GM20000 (cell line): ENCODE measurements around the gene NDUFB6.
A peak's percentile ranks its signal among the peaks of the same experiment; 100 is the strongest.
"Not testable (repeated sequence)": the region's sequence is repeated elsewhere in the genome, so short reads cannot be mapped to it uniquely, and the experiment has no call there.

Experiments
- DNase-seq: peaks from one replicate; pipeline ENCODE4 v3.0.0; 2012; ENCODE audit warnings: low spot score
- CTCF ChIP-seq: IDR thresholded peaks from 2 replicates; pipeline ENCODE4 v1.5.1; 2012; ENCODE audit warnings: mild to moderate bottlenecking, control low read depth; ENCODE audit errors: extremely low read depth, missing control alignments

The NDUFB6 gene

GRCh38 chr9:32526041-32526706 lies 46.8 kb downstream of the NDUFB6 start, which contains the start of gene RIGI:
Gene RIGI (minus strand): TSS chr9:32526196. CDS start chr9:32526166, 30 bp downstream.
- peak; percentile 44 for DNase-seq
- TF ChIP-seq CTCF: no peak

- no peak for TF ChIP-seq CTCF
Measured at GRCh38 chr9:32525709-32526030, 47.3 kb downstream of the NDUFB6 start.

GRCh38 chr9:32524892-32525708 lies 47.9 kb downstream of the NDUFB6 start:
- no peak for DNase-seq
- no peak for TF ChIP-seq CTCF

More at GRCh38 chr9:32525709-32526030, 47.3 kb downstream of the NDUFB6 start:
- peak; percentile 9 for DNase-seq

DNA sequence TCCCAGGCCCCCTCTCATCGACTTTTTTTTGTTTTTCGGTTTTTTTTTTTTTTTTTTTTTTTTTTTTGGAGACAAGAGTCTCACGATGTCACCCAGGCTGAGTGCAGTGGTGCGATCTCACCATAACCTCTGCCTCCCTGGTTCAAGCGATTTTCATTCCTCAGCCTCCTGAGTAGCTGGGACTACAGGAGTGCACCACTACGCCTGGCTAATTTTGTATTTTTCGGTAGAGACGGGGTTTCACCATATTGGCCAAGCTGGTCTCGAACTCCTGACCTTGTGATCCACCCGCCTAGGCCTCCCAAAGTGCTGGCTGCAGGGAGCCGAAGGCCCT lies 48.4 kb downstream of the NDUFB6 start:
- DNase-seq: not testable (repeated sequence)

GRCh38 chr9:32523910-32524309 lies 49.0 kb downstream of the NDUFB6 start:
- no peak for TF ChIP-seq CTCF
- DNase-seq: no peak

- no peak for DNase-seq
- TF ChIP-seq CTCF: no peak
Measured at GRCh38 chr9:32518276-32518675, 54.7 kb downstream of the NDUFB6 start.

DNA sequence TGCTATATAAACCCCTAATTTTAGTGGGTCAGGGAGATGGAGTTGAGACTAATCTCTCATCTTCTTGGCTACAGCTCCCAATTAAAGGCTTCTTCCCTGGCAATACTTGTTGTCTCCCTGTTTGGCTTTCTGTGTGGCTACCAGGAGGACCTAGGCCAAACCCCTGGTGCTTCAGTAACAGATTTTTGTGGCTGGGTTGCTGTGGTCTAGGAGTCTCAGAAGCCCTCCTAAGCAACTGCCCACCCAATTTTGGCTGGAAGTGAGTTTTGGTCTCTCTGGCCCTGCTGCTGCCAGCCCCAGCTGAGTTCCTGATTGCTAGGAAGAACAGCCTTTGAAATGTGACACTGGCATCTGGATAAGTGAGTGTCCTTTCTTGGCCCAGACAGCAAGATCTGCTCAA lies 56.7 kb downstream of the NDUFB6 start:
- TF ChIP-seq CTCF: no peak
- DNase-seq: no peak
